Measurements from ENCODE around the gene FXYD6.

Gene FXYD6

GRCh38 chr11:117830072-117830471, 46.4 kb downstream of the FXYD6 start:
- Histone ChIP-seq H4K20me1 (ENCODE audit: insufficient read depth, low read length) (no peaks in the 10 kb centered on the region), H3K9me3 (replicated peaks; ENCODE audit: insufficient read depth, low read length) (no peaks in the 10 kb centered on the region), H3K4me1 (ENCODE audit: low read length) (no peaks in the 10 kb centered on the region), H3F3A (ENCODE audit: insufficient read depth, low read length) (no peaks in the 10 kb centered on the region), H3K27ac (ENCODE audit: low read length) (no peak overlapping the region), H3K9me2 (replicated peaks; ENCODE audit: insufficient read depth, low read length) (no peaks in the 10 kb centered on the region), H2AFZ (ENCODE audit: low read length) (no peak overlapping the region), H3K4me2 (ENCODE audit: low read depth, low read length) (no peak overlapping the region), H3K36me3 (replicated peaks; ENCODE audit: insufficient read depth, low read length) (no peaks in the 10 kb centered on the region), H3K27me3 (replicated peaks; ENCODE audit: insufficient read depth, low read length) (peaks cover 38% of the 10 kb centered on the region), H3K4me3 (ENCODE audit: low read length) (no peak overlapping the region), H3K9ac (ENCODE audit: low read length) (no peak overlapping the region), H3K79me2 (ENCODE audit: low read length) (no peaks in the 10 kb centered on the region)
- no peak for TF ChIP-seq CTCF (IDR thresholded peaks at IDR 0.05; ENCODE audit: low read length)
- no peak for DNase-seq

DNA sequence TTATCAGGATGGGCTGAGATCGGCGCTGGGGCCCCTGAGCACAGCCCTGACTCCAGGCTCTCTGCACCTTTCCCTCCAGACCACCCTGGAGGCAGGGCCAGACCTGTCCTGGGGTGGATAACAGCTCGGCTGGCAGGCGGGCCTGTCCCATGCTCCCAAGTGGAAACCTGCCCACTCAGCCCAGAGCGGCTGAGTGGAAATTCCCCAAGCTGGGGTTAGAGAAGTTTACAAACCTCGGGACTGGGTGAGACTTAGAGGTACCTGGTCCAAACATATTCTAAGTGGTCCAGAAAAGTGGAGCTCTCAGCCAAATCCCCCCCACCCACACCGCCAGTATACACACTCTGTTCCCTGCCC, 47.1 kb downstream of the FXYD6 start:
- Histone ChIP-seq H2AFZ (ENCODE audit: low read length) (no peak overlapping the region), H3K9me2 (replicated peaks; ENCODE audit: insufficient read depth, low read length) (no peaks in the 10 kb centered on the region), H3K27ac (ENCODE audit: low read length) (no peak overlapping the region), H3K9me3 (replicated peaks; ENCODE audit: insufficient read depth, low read length) (no peaks in the 10 kb centered on the region), H4K20me1 (ENCODE audit: insufficient read depth, low read length) (no peaks in the 10 kb centered on the region), H3K4me3 (ENCODE audit: low read length) (no peak overlapping the region), H3F3A (ENCODE audit: insufficient read depth, low read length) (no peaks in the 10 kb centered on the region), H3K27me3 (replicated peaks; ENCODE audit: insufficient read depth, low read length) (peaks cover 45% of the 10 kb centered on the region), H3K4me2 (ENCODE audit: low read depth, low read length) (no peak overlapping the region), H3K9ac (ENCODE audit: low read length) (no peak overlapping the region), H3K79me2 (ENCODE audit: low read length) (no peaks in the 10 kb centered on the region), H3K4me1 (ENCODE audit: low read length) (no peaks in the 10 kb centered on the region), H3K36me3 (replicated peaks; ENCODE audit: insufficient read depth, low read length) (no peaks in the 10 kb centered on the region)
- TF ChIP-seq EZH2 (optimal IDR thresholded peaks at IDR 0.05; ENCODE audit: low read depth, low read length), result no peak
- TF ChIP-seq CTCF (IDR thresholded peaks at IDR 0.05; ENCODE audit: low read length), result no peak
- no peak for TF ChIP-seq EZH2phosphoT487 (IDR thresholded peaks at IDR 0.05; ENCODE audit: low read length)
- DNase-seq, result no peak

- TF ChIP-seq EZH2phosphoT487 (IDR thresholded peaks at IDR 0.05; ENCODE audit: low read length), result no peak
- no peak for TF ChIP-seq CTCF (IDR thresholded peaks at IDR 0.05; ENCODE audit: low read length)
- TF ChIP-seq EZH2 (optimal IDR thresholded peaks at IDR 0.05; ENCODE audit: low read depth, low read length), result no peak
These were observed 47.7 kb downstream of the FXYD6 start for GRCh38 chr11:117828611-117829368.

More at GRCh38 chr11:117828611-117829368, 47.7 kb downstream of the FXYD6 start:
- H3K4me1 ChIP-seq (ENCODE audit: low read length), result no peaks in the 10 kb centered on the region
- DNase-seq, result no peak
- no peaks in the 10 kb centered on the region for H3F3A ChIP-seq (ENCODE audit: insufficient read depth, low read length)
- H3K4me2 ChIP-seq (ENCODE audit: low read depth, low read length), result no peak overlapping the region
- H3K9me3 ChIP-seq (replicated peaks; ENCODE audit: insufficient read depth, low read length), result no peaks in the 10 kb centered on the region
- H3K27me3 ChIP-seq (replicated peaks; ENCODE audit: insufficient read depth, low read length), result peaks cover 51% of the 10 kb centered on the region
- H3K9ac ChIP-seq (ENCODE audit: low read length), result no peak overlapping the region
- no peaks in the 10 kb centered on the region for H3K36me3 ChIP-seq (replicated peaks; ENCODE audit: insufficient read depth, low read length)
- H4K20me1 ChIP-seq (ENCODE audit: insufficient read depth, low read length), result no peaks in the 10 kb centered on the region
- H2AFZ ChIP-seq (ENCODE audit: low read length), result no peak overlapping the region
- no peaks in the 10 kb centered on the region for H3K9me2 ChIP-seq (replicated peaks; ENCODE audit: insufficient read depth, low read length)
- H3K4me3 ChIP-seq (ENCODE audit: low read length), result no peak overlapping the region
- H3K79me2 ChIP-seq (ENCODE audit: low read length), result no peaks in the 10 kb centered on the region
- H3K27ac ChIP-seq (ENCODE audit: low read length), result no peak overlapping the region
